Glomerular visceral epithelial cell (primary cell): ENCODE measurements around the gene C16orf92.
"Not testable (repeated sequence)": the region's sequence is repeated elsewhere in the genome, so short reads cannot be mapped to it uniquely, and the experiment has no call there.

Experiments
- DNase-seq: peaks from one replicate; pipeline ENCODE4 v3.0.0-alpha.2; 2016; ENCODE audit errors: extremely low spot score

The C16orf92 gene

GRCh38 chr16:30027588-30028437 lies 4.8 kb downstream of the C16orf92 start:
- DNase-seq: no peak

GRCh38 chr16:30028438-30029076 lies 5.6 kb downstream of the C16orf92 start:
- no peak for DNase-seq

GRCh38 chr16:30030011-30030685 lies 7.2 kb downstream of the C16orf92 start:
- no peak for DNase-seq

- no peak for DNase-seq
Measured at GRCh38 chr16:30030841-30031413, 7.9 kb downstream of the C16orf92 start, which contains the start of gene TLCD3B. Gene TLCD3B (minus strand): TSS chr16:30031271. CDS start chr16:30030527, 744 bp downstream.

- DNase-seq: no peak
Measured at GRCh38 chr16:30031477-30031918, 8.5 kb downstream of the C16orf92 start.

- peak; percentile 66 for DNase-seq
Measured at GRCh38 chr16:30032083-30032819, 9.3 kb downstream of the C16orf92 start.

GRCh38 chr16:30033270-30033669 lies 10.3 kb downstream of the C16orf92 start:
- no peak for DNase-seq

GRCh38 chr16:30040221-30040620 lies 17.2 kb downstream of the C16orf92 start:
- DNase-seq: no peak

- DNase-seq: not testable (repeated sequence)
Measured at GRCh38 chr16:30040690-30041089, 17.7 kb downstream of the C16orf92 start.

- no peak for DNase-seq
Measured at GRCh38 chr16:30041841-30042240, 18.8 kb downstream of the C16orf92 start.

GRCh38 chr16:30046178-30046577 lies 23.2 kb downstream of the C16orf92 start:
- no peak for DNase-seq

- DNase-seq: no peak
Measured at GRCh38 chr16:30046588-30046987, 23.6 kb downstream of the C16orf92 start.

- DNase-seq: no peak
Measured at GRCh38 chr16:30049871-30050270, 26.9 kb downstream of the C16orf92 start.

- DNase-seq: peak; percentile 62
Measured at GRCh38 chr16:30051518-30051917, 28.5 kb downstream of the C16orf92 start.

- peak; percentile 92 for DNase-seq
Measured at GRCh38 chr16:30052671-30053372, 29.8 kb downstream of the C16orf92 start.

GRCh38 chr16:30053376-30054015 lies 30.5 kb downstream of the C16orf92 start:
- no peak for DNase-seq

- DNase-seq: no peak
Measured at GRCh38 chr16:30054451-30054850, 31.5 kb downstream of the C16orf92 start.

GRCh38 chr16:30054959-30055553 lies 32.1 kb downstream of the C16orf92 start:
- no peak for DNase-seq

GRCh38 chr16:30060346-30060745 lies 37.3 kb downstream of the C16orf92 start:
- DNase-seq: no peak
